Subcutaneous adipose tissue (tissue), 4 donors: ENCODE results near the gene SCRG1. TPM values are rescaled to one million over a fixed set of nuclear protein-coding genes. Genes with fewer than 3 reads are reported as not detected.

Experiments used
- CTCF ChIP-seq: fragments of 450-650 bp; IDR thresholded peaks from one replicate; pipeline ENCODE4 v1.5.1; 2016; ENCODE audit warnings: low read depth, mild to moderate bottlenecking, control low read depth, antibody characterized with exemption, moderate library complexity
- small RNA-seq: library from RNA; depleted of rRNA; stranded (forward); fragments of <200 nt; gene quantifications from one replicate; pipeline ENCODE3, GENCODE V24; 2016
- total RNA-seq, 4 donors: library from RNA; depleted of rRNA; stranded (reverse); fragments of >200 nt; gene quantifications; one replicate each; pipeline ENCODE4 v1.1.0, GENCODE V29; 2016

Gene SCRG1
- total RNA-seq, 4 donors from 2014 or later = under 0.01 TPM; not detected in 3

DNA sequence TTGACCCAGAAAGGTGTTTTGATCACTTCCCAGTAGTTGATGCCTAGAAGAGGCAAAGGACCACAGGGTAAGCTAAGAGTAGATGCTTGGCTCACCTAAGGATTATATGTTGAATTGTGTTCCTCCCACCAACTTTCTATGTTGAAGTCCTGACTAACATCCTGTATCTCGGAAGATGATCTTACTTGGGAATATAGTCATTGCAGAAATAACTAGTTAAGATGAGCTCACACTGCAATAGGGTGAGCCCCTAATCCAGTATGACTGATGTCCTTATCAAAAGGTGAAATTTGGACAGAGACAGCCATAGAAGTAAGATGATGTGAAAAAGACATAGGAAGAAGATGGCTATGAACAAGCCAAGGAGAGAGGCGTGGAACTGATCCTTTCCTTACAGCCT lies 61.5 kb downstream of the SCRG1 start:
- no peak for TF ChIP-seq CTCF

- no peak for TF ChIP-seq CTCF
Observed at GRCh38 chr4:173334891-173335752, 63.8 kb downstream of the SCRG1 start.

Small RNA genes lying within 50 kb of the gene (small RNA-seq; reads per million reads assigned to genes)
- not detected for gene RNU6-1096P

Other genes with a start within 250 kb of the SCRG1 start
- gene GALNT7, start 230.3 kb downstream of the SCRG1 start, total RNA-seq = 10 to 100 TPM in 3 of 4 donors, 1 to 10 TPM in 1; 6.8 to 24.8 (median 14.2) TPM
- 100 to 1,000 TPM in 1 of 4 donors, 10 to 100 TPM in 3; 49.6 to 103 (median 70.4) TPM for gene HMGB2, start 64.8 kb downstream of the SCRG1 start, total RNA-seq
- gene SAP30, start 28.2 kb downstream of the SCRG1 start, total RNA-seq = 10 to 100 TPM; 26.4 to 53.7 (median 39.3) TPM
- gene HAND2, start 131.1 kb upstream of the SCRG1 start, total RNA-seq = 10 to 100 TPM in 1 of 4 donors, 1 to 10 TPM in 3; 1.5 to 12.1 (median 6.2) TPM